B cell (primary cell): ENCODE results near the gene CADM2. TPM values are rescaled to one million over a fixed set of nuclear protein-coding genes. Genes with fewer than 3 reads are reported as not detected.

Experiments
- ATAC-seq: fragments of 200-7000 bp; cut with Tn5 transposase; one replicate; pipeline ENCODE4 v1.10.0; 2021; ENCODE audit warnings: low read depth, mild to moderate bottlenecking, moderate number of reproducible peaks, moderate library complexity
- CTCF ChIA-PET: fragments of 350-600 bp; sonication (Branson Sonifier 250); formaldehyde crosslinking; loops from one replicate; lab custom pipeline; 2021; ENCODE audit warnings: antibody characterized with exemption, inconsistent platforms; lab: Charles Lee
- POLR2A ChIA-PET: fragments of 350-600 bp; sonication (Branson Sonifier 250); formaldehyde crosslinking; loops from one replicate; lab custom pipeline; 2021; ENCODE audit warnings: antibody characterized with exemption; lab: Charles Lee
- DNase-seq: peaks from one replicate; pipeline ENCODE4 v3.0.0; 2013
- H2AFZ ChIP-seq: 2 replicates; pipeline ENCODE4 v1.6.1; 2012; ENCODE audit warnings: mild to moderate bottlenecking, low read depth, low read length; ENCODE audit not compliant: insufficient read depth, poor library complexity, severe bottlenecking
- H3K27ac ChIP-seq, 2 donors: 1 replicate in 1 of 2; 2 replicates in 1 of 2; pipeline ENCODE4 v1.5.1; 2012 to 2013; ENCODE audit warnings: low read length in 2 of 2, mild to moderate bottlenecking in 2 of 2, moderate library complexity in 1 of 2
- H3K27me3 ChIP-seq, 4 experiments: fragments of 200-600 bp in 1 of 4; sonication (generic) in 1 of 4; replicated peaks in 1 of 4; 1 replicate in 2 of 4; 2 replicates in 2 of 4; pipeline versions ENCODE4 v1.6.1 to v1.7.0; 2013 to 2016; ENCODE audit warnings: low read length in 3 of 4, mild to moderate bottlenecking in 2 of 4, mixed read lengths in 1 of 4, moderate library complexity in 1 of 4; ENCODE audit not compliant: insufficient read depth in 4 of 4, control insufficient read depth in 3 of 4; ENCODE audit errors: control extremely low read depth in 1 of 4
- H3K36me3 ChIP-seq, 2 experiments: replicated peaks in 1 of 2; 1 replicate in 1 of 2; 2 replicates in 1 of 2; pipeline versions ENCODE4 v1.6.1 to v1.7.1; 2013; ENCODE audit warnings: low read length in 1 of 2; ENCODE audit not compliant: insufficient read depth in 2 of 2, control insufficient read depth in 1 of 2; ENCODE audit errors: control extremely low read depth in 1 of 2, extremely low read depth in 1 of 2
- H3K4me1 ChIP-seq, 2 donors: fragments of 200-600 bp in 1 of 2; sonication (generic) in 1 of 2; 1 replicate in 1 of 2; 2 replicates in 1 of 2; pipeline versions ENCODE4 v1.5.1 to v1.6.1; 2013 to 2017; ENCODE audit warnings: low read length in 2 of 2; ENCODE audit not compliant: control insufficient read depth in 2 of 2, insufficient read depth in 2 of 2
- H3K4me2 ChIP-seq: replicated peaks from 2 replicates; pipeline ENCODE3; 2012; ENCODE audit warnings: mild to moderate bottlenecking, low read depth, low read length; ENCODE audit not compliant: poor library complexity, severe bottlenecking
- H3K4me3 ChIP-seq, 5 experiments: fragments of 200-600 bp in 1 of 5; sonication (generic) in 1 of 5; 1 replicate in 3 of 5; 2 replicates in 2 of 5; pipeline versions ENCODE4 v1.5.1 to v1.7.0; 2011 to 2016; ENCODE audit warnings: low read length in 4 of 5, mild to moderate bottlenecking in 4 of 5, low read depth in 2 of 5, control low read depth in 1 of 5, moderate library complexity in 1 of 5; ENCODE audit not compliant: insufficient read depth in 1 of 5; ENCODE audit errors: control extremely low read depth in 1 of 5, extremely low read depth in 1 of 5
- H3K79me2 ChIP-seq: fragments of 200-600 bp; sonication (generic); one replicate; pipeline ENCODE4 v1.6.0; 2016; ENCODE audit warnings: low read length; ENCODE audit not compliant: control insufficient read depth, insufficient read depth
- H3K9ac ChIP-seq: fragments of 200-600 bp; sonication (generic); 2 replicates; pipeline ENCODE4 v1.6.1; 2017; ENCODE audit warnings: mild to moderate bottlenecking, low read length, moderate library complexity
- H3K9me3 ChIP-seq, 3 donors: one replicate each; pipeline versions ENCODE4 v1.6.1 to v1.7.1; 2013; ENCODE audit warnings: low read length in 2 of 3; ENCODE audit not compliant: control insufficient read depth in 2 of 3, insufficient read depth in 1 of 3; ENCODE audit errors: control extremely low read depth in 1 of 3
- H4K20me1 ChIP-seq: 2 replicates; pipeline ENCODE4 v1.6.0; 2012; ENCODE audit warnings: mild to moderate bottlenecking, low read length; ENCODE audit not compliant: insufficient read depth, control insufficient read depth, poor library complexity, severe bottlenecking
- H3K27ac Mint-ChIP-seq: one replicate; pipeline ENCODE4 v1.8.0; 2021; ENCODE audit warnings: mixed read lengths
- H3K27me3 Mint-ChIP-seq: one replicate; pipeline ENCODE4 v1.8.0; 2021; ENCODE audit warnings: mixed read lengths
- H3K4me1 Mint-ChIP-seq: one replicate; pipeline ENCODE4 v1.8.0; 2021; ENCODE audit warnings: mixed read lengths
- H3K4me3 Mint-ChIP-seq: one replicate; pipeline ENCODE4 v1.8.0; 2021; ENCODE audit warnings: mixed read lengths
- H3K9me3 Mint-ChIP-seq: one replicate; pipeline ENCODE4 v1.8.0; 2022; ENCODE audit warnings: mixed read lengths; ENCODE audit not compliant: insufficient read depth
- CTCF ChIP-seq: fragments of 200-600 bp; IDR thresholded peaks from one replicate; pipeline ENCODE4 v1.8.0; 2022; ENCODE audit warnings: antibody characterized with exemption, mild to moderate bottlenecking
- EZH2 ChIP-seq: IDR thresholded peaks from 2 replicates; pipeline ENCODE4 v1.6.1; 2012; ENCODE audit warnings: borderline replicate concordance, low read depth, mild to moderate bottlenecking, moderate library complexity, low read length; ENCODE audit not compliant: insufficient read depth, poor library complexity, severe bottlenecking
- WGBS: methylation state at CpG from one replicate; pipeline ENCODE4 v1.1.5; 2013; ENCODE audit warnings: missing lambda C conversion rate; ENCODE audit not compliant: insufficient coverage; 5-methylcytosine and 5-hydroxymethylcytosine counted together
- intact Hi-C: fragments of 100-400 bp; cut with micrococcal nuclease; formaldehyde crosslinking; loops from one replicate; pipeline ENCODE4 v1.10.0; 2022
- polyA plus RNA-seq: library from polyadenylated mRNA; depleted of rRNA; stranded (reverse); fragments of >200 nt; gene quantifications from 2 replicates; pipeline ENCODE4 v1.2.3, GENCODE V29; 2012
- total RNA-seq, 2 donors: library from RNA; stranded (reverse); fragments of 120-200 nt in 1 of 2; gene quantifications; 1 replicate in 1 of 2; 2 replicates in 1 of 2; pipeline versions ENCODE4 v1.2.3 to v1.2.4, GENCODE V29; 2013 to 2022

The CADM2 gene
- total and polyA plus RNA-seq, 2 donors (not counting 1 experiment from before 2014, with no cell fraction given): 0.10 to 0.37 TPM

GRCh38 chr3:85252686-85253085, 293.9 kb downstream of the CADM2 start:
- no peak overlapping the region for H3K27ac Mint-ChIP-seq
- no peaks in the 10 kb centered on the region for H3K36me3 ChIP-seq
- H2AFZ ChIP-seq: no peak overlapping the region
- no peaks in the 10 kb centered on the region for H3K9me3 ChIP-seq
- no peaks in the 10 kb centered on the region for H3K27me3 Mint-ChIP-seq
- no CpG with 5 or more reads among the region's 1 CpG for WGBS
- DNase-seq (no peak), ATAC-seq (no peak)
- H3K4me1 ChIP-seq: no peaks in the 10 kb centered on the region
- no peaks in the 10 kb centered on the region for H4K20me1 ChIP-seq
- no peaks in the 10 kb centered on the region for H3K27me3 ChIP-seq
- H3K9ac ChIP-seq: no peak overlapping the region
- ChIA-PET POLR2A (no interaction called here), CTCF (no interaction called here)
- no peak overlapping the region for H3K4me3 Mint-ChIP-seq
- no peak overlapping the region for H3K27ac ChIP-seq
- H3K4me1 Mint-ChIP-seq: no peaks in the 10 kb centered on the region
- no peak overlapping the region for H3K4me3 ChIP-seq
- H3K9me3 Mint-ChIP-seq: no peaks in the 10 kb centered on the region
- intact Hi-C loops: no loop called here
- TF ChIP-seq EZH2: no peak
- TF ChIP-seq CTCF: no peak
- no peak overlapping the region for H3K4me2 ChIP-seq
- no peaks in the 10 kb centered on the region for H3K79me2 ChIP-seq

GRCh38 chr3:85254738-85255137, 295.9 kb downstream of the CADM2 start:
- no peak overlapping the region for H3K4me3 Mint-ChIP-seq
- ATAC-seq (no peak), DNase-seq (no peak)
- no peak overlapping the region for H2AFZ ChIP-seq
- H3K27ac ChIP-seq: no peak overlapping the region
- H3K9ac ChIP-seq: no peak overlapping the region
- H3K27me3 Mint-ChIP-seq: no peaks in the 10 kb centered on the region
- CTCF ChIA-PET: no interaction called here
- no peak overlapping the region for H3K4me3 ChIP-seq
- no peaks in the 10 kb centered on the region for H3K36me3 ChIP-seq
- WGBS: no CpG with 5 or more reads among the region's 3 CpGs
- no peaks in the 10 kb centered on the region for H3K4me1 Mint-ChIP-seq
- no peaks in the 10 kb centered on the region for H3K4me1 ChIP-seq
- no peaks in the 10 kb centered on the region for H4K20me1 ChIP-seq
- no peaks in the 10 kb centered on the region for H3K27me3 ChIP-seq
- no peaks in the 10 kb centered on the region for H3K9me3 Mint-ChIP-seq
- no peak overlapping the region for H3K27ac Mint-ChIP-seq
- intact Hi-C loops: no loop called here
- POLR2A ChIA-PET: no interaction called here
- no peaks in the 10 kb centered on the region for H3K9me3 ChIP-seq
- H3K79me2 ChIP-seq: no peaks in the 10 kb centered on the region
- TF ChIP-seq EZH2: no peak
- no peak for TF ChIP-seq CTCF
- H3K4me2 ChIP-seq: no peak overlapping the region
